K562 (cell line): ENCODE results near the gene TARBP1. TPM values are rescaled to one million over a fixed set of nuclear protein-coding genes. Genes with fewer than 3 reads are reported as not detected.

Experiments
- BRD9 ChIP-seq: fragments of 450-650 bp; IDR thresholded peaks from 2 replicates; pipeline ENCODE4 v1.6.1; 2018; ENCODE audit warnings: low read depth; ENCODE audit not compliant: partially characterized antibody
- FOXA1 ChIP-seq: fragments of 450-650 bp; IDR thresholded peaks from 2 replicates; pipeline ENCODE4 v1.6.1; 2016; ENCODE audit warnings: mild to moderate bottlenecking, borderline replicate concordance
- GABPA ChIP-seq: fragments of 200-800 bp; sonication (Bioruptor generic); conservative IDR thresholded peaks from 2 replicates; pipeline ENCODE4 v1.6.1; 2016; ENCODE audit warnings: low read depth, missing genetic modification characterization, missing compliant biosample characterization
- GATAD2B ChIP-seq: fragments of 450-650 bp; IDR thresholded peaks from 2 replicates; pipeline ENCODE4 v1.6.1; 2017; ENCODE audit warnings: mild to moderate bottlenecking, borderline replicate concordance
- HCFC1 ChIP-seq: IDR thresholded peaks from 2 replicates; pipeline ENCODE4 v1.6.1; 2012; ENCODE audit warnings: low read depth, low read length, improper control_type of control experiment
- ILK ChIP-seq: fragments of 450-650 bp; IDR thresholded peaks from 2 replicates; pipeline ENCODE4 v1.6.1; 2016; ENCODE audit warnings: missing genetic modification characterization, low read depth, mild to moderate bottlenecking, missing compliant biosample characterization, moderate library complexity, borderline replicate concordance
- MTA2 ChIP-seq: fragments of 450-650 bp; IDR thresholded peaks from 2 replicates; pipeline ENCODE4 v1.6.1; 2016; ENCODE audit warnings: low read depth
- NFATC3 ChIP-seq: fragments of 450-650 bp; IDR thresholded peaks from 2 replicates; pipeline ENCODE4 v1.6.1; 2017; ENCODE audit warnings: mild to moderate bottlenecking
- POLR2A ChIP-seq: fragments of 450-650 bp; conservative IDR thresholded peaks from 2 replicates; pipeline ENCODE4 v1.6.1; 2016
- RAD51 ChIP-seq: fragments of 450-650 bp; IDR thresholded peaks from 2 replicates; pipeline ENCODE4 v1.7.1; 2016; ENCODE audit warnings: low read depth, mild to moderate bottlenecking, borderline replicate concordance
- RBM17 ChIP-seq: fragments of 200-400 bp; formaldehyde crosslinking; IDR thresholded peaks from 2 replicates; pipeline ENCODE4 v1.6.1; 2017; ENCODE audit warnings: low read depth, mild to moderate bottlenecking, low read length, borderline replicate concordance
- RHOXF2B ChIP-seq: fragments of 250-450 bp; sonication (Bioruptor Pico); conservative IDR thresholded peaks from 2 replicates; pipeline ENCODE4 v1.5.1; 2021
- SMAD3 ChIP-seq: fragments of 450-650 bp; formaldehyde crosslinking; conservative IDR thresholded peaks from 2 replicates; pipeline ENCODE4 v1.4.0; 2020; ENCODE audit warnings: mild to moderate bottlenecking
- STAG1 ChIP-seq: sonication (generic); formaldehyde crosslinking; IDR thresholded peaks from 2 replicates; pipeline ENCODE4 v1.5.0; 2020; ENCODE audit warnings: missing genetic modification reagents, borderline replicate concordance
- ZBED1 ChIP-seq: IDR thresholded peaks from 2 replicates; pipeline ENCODE4 v1.6.1; 2014
- ZNF23 ChIP-seq: fragments of 250-450 bp; sonication (Bioruptor Pico); IDR thresholded peaks from 2 replicates; pipeline ENCODE4 v1.4.0; 2020; ENCODE audit warnings: mild to moderate bottlenecking
- ZNF766 ChIP-seq: fragments of 200-800 bp; sonication (Bioruptor generic); conservative IDR thresholded peaks from 2 replicates; pipeline ENCODE4 v1.6.1; 2016; ENCODE audit warnings: missing genetic modification characterization, missing compliant biosample characterization
- polyA plus RNA-seq, 8 experiments: library from polyadenylated mRNA; depleted of rRNA in 4 of 8; stranded (reverse) in 5 of 8; unstranded in 3 of 8; fragments of >200 nt; fragmentation: Nextera tagmentation in 2 of 8; fragmentation: Illumina TruSeq in 1 of 8; extraction: Ambion mirVana in 2 of 8; extraction: Trizol in 1 of 8; gene quantifications; 2 replicates each; pipeline versions ENCODE4 v1.2.1 to v1.2.3, GENCODE V29; 2011 to 2014; ENCODE audit warnings: inconsistent platforms in 1 of 8, missing spikeins in 1 of 8
- total RNA-seq, 7 experiments: library from RNA; depleted of rRNA in 6 of 7; stranded (reverse); fragments of >200 nt in 6 of 7; fragmentation: Illumina TruSeq in 2 of 7; extraction: Trizol in 2 of 7; gene quantifications; 2 replicates each; pipeline versions ENCODE4 v1.2.1 to v1.2.3, GENCODE V29; 2011 to 2021; ENCODE audit warnings: low replicate concordance in 1 of 7
- TF ChIP-seq, protein P1 (sequence below): fragments of 250-450 bp; sonication (Bioruptor Pico); IDR thresholded peaks from 2 replicates; pipeline ENCODE4 v1.4.0; 2020; ENCODE audit warnings: mild to moderate bottlenecking, moderate library complexity
- TF ChIP-seq, protein P2 (sequence below): fragments of 250-450 bp; sonication (Bioruptor Pico); IDR thresholded peaks from 2 replicates; pipeline ENCODE4 v1.8.0; 2022; ENCODE audit warnings: inconsistent platforms
- TF ChIP-seq, protein P3 (sequence below): fragments of 450-650 bp; IDR thresholded peaks from 2 replicates; pipeline ENCODE4 v1.6.1; 2017; ENCODE audit warnings: antibody characterized with exemption, mild to moderate bottlenecking

Gene TARBP1
- total and polyA plus RNA-seq, 9 of the 15 experiments (the other 6 are each of a cell fraction or from before 2014, with no cell fraction given): 8.8 to 48.0 (median 22.9) TPM

DNA sequence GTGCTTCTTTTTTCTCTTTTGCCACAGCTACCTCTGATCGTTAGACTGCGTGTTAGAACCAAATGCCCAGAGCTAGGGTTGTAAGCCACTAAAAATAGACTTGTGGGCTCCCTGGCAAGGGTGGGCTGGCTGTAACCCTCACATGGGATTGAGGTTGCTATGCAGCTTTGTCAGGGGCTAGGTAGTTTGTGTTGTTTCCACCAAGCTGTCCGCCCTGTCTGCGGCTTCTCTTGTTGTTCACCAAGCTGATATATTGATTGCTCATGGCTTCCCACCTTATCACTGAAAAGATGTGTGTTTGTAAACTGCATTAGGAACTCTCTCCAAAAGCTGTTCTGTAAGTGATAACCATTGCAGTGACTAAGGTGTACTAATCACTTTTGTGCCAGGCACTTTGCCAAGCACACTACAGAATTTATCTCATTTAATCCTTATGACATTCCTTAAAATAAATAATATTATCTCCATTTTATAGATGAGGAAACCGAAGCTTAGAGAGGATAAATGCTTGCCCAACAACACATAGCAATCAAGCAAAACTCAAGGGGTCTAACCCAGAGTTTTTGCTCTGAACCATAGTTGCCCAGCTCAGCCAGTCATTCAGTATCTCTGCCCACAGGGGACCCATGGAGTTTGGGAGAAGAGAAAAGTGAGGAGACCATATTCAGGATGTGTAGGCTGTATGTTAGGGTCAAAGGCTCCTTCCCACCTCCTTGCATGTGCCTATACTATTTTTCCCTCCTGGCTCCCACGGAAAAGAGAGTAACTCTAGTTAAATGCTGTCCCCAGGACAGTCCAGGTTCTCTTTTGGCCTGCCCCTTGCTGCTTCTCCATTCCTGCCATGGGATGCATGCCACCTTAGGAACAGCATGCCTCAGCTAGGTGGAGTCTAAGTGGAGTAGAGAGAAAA, 42.2 kb upstream of the TARBP1 start (continued):
- TF ChIP-seq NFATC3 (no peak), MTA2 (peak; percentile 44), GABPA (tag) (no peak), ZNF23 (CRISPR knock-in tag) (no peak), ZBED1 (no peak), SMAD3 (no peak), RHOXF2B (CRISPR knock-in tag) (no peak), RBM17 (no peak), FOXA1 (no peak), ZNF766 (CRISPR knock-in tag) (0 out of 2 replicates have a peak, but pooled peaks have one; percentile 35), RAD51 (no peak), ILK (tag) (no peak), GATAD2B (no peak), STAG1 (no peak), POLR2A (no peak), BRD9 (no peak), HCFC1 (no peak)
- TF ChIP-seq, protein P1, sequence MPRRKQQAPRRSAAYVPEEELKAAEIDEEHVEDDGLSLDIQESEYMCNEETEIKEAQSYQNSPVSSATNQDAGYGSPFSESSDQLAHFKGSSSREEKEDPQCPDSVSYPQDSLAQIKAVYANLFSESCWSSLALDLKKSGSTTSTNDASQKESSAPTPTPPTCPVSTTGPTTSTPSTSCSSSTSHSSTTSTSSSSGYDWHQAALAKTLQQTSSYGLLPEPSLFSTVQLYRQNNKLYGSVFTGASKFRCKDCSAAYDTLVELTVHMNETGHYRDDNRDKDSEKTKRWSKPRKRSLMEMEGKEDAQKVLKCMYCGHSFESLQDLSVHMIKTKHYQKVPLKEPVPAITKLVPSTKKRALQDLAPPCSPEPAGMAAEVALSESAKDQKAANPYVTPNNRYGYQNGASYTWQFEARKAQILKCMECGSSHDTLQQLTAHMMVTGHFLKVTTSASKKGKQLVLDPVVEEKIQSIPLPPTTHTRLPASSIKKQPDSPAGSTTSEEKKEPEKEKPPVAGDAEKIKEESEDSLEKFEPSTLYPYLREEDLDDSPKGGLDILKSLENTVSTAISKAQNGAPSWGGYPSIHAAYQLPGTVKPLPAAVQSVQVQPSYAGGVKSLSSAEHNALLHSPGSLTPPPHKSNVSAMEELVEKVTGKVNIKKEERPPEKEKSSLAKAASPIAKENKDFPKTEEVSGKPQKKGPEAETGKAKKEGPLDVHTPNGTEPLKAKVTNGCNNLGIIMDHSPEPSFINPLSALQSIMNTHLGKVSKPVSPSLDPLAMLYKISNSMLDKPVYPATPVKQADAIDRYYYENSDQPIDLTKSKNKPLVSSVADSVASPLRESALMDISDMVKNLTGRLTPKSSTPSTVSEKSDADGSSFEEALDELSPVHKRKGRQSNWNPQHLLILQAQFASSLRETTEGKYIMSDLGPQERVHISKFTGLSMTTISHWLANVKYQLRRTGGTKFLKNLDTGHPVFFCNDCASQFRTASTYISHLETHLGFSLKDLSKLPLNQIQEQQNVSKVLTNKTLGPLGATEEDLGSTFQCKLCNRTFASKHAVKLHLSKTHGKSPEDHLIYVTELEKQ (CRISPR knock-in tag): no peak
- TF ChIP-seq, protein P2, sequence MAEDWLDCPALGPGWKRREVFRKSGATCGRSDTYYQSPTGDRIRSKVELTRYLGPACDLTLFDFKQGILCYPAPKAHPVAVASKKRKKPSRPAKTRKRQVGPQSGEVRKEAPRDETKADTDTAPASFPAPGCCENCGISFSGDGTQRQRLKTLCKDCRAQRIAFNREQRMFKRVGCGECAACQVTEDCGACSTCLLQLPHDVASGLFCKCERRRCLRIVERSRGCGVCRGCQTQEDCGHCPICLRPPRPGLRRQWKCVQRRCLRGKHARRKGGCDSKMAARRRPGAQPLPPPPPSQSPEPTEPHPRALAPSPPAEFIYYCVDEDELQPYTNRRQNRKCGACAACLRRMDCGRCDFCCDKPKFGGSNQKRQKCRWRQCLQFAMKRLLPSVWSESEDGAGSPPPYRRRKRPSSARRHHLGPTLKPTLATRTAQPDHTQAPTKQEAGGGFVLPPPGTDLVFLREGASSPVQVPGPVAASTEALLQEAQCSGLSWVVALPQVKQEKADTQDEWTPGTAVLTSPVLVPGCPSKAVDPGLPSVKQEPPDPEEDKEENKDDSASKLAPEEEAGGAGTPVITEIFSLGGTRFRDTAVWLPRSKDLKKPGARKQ (CRISPR knock-in tag): no peak
- TF ChIP-seq, protein P3, sequence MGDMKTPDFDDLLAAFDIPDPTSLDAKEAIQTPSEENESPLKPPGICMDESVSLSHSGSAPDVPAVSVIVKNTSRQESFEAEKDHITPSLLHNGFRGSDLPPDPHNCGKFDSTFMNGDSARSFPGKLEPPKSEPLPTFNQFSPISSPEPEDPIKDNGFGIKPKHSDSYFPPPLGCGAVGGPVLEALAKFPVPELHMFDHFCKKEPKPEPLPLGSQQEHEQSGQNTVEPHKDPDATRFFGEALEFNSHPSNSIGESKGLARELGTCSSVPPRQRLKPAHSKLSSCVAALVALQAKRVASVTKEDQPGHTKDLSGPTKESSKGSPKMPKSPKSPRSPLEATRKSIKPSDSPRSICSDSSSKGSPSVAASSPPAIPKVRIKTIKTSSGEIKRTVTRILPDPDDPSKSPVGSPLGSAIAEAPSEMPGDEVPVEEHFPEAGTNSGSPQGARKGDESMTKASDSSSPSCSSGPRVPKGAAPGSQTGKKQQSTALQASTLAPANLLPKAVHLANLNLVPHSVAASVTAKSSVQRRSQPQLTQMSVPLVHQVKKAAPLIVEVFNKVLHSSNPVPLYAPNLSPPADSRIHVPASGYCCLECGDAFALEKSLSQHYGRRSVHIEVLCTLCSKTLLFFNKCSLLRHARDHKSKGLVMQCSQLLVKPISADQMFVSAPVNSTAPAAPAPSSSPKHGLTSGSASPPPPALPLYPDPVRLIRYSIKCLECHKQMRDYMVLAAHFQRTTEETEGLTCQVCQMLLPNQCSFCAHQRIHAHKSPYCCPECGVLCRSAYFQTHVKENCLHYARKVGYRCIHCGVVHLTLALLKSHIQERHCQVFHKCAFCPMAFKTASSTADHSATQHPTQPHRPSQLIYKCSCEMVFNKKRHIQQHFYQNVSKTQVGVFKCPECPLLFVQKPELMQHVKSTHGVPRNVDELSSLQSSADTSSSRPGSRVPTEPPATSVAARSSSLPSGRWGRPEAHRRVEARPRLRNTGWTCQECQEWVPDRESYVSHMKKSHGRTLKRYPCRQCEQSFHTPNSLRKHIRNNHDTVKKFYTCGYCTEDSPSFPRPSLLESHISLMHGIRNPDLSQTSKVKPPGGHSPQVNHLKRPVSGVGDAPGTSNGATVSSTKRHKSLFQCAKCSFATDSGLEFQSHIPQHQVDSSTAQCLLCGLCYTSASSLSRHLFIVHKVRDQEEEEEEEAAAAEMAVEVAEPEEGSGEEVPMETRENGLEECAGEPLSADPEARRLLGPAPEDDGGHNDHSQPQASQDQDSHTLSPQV: peak; percentile 60
